HepG2 (cell line): ENCODE measurements around the gene EP300. TPM values are rescaled to one million over a fixed set of nuclear protein-coding genes. Genes with fewer than 3 reads are reported as not detected.

Experiments
- ATAC-seq: fragments of 200-7000 bp; cut with Tn5 transposase; 3 replicates; pipeline ENCODE4 v1.9.1; 2020; ENCODE audit warnings: mild to moderate bottlenecking, moderate library complexity
- BruUV-seq: library from RNA; stranded (reverse); fragments of 400-500 nt; replicated peaks from 2 replicates; lab custom pipeline; 2021; lab: Mats Ljungman, UMichigan
- CTCF ChIA-PET: fragments of 300-600 bp; formaldehyde crosslinking; extraction: SDS; loops from one replicate; lab custom pipeline; 2021; ENCODE audit warnings: low total read pairs, inconsistent platforms, low intra/inter-chr PET ratio; lab: Yijun Ruan, JAX
- POLR2A ChIA-PET: fragments of 350-600 bp; sonication (Branson Sonifier 250); formaldehyde crosslinking; loops from one replicate; lab custom pipeline; 2020; ENCODE audit warnings: antibody characterized with exemption, inconsistent platforms; lab: Yijun Ruan, JAX
- DNase-seq: peaks from one replicate; pipeline ENCODE4 v3.0.0-alpha.2; 2015; ENCODE audit warnings: low spot score
- FAIRE-seq: peaks from 3 replicates; lab custom pipeline; 2011; peaks lifted over from hg19 to GRCh38; lab: Jason Lieb, UNC
- H2AFZ ChIP-seq: one replicate; pipeline ENCODE4 v1.6.1; 2011; ENCODE audit warnings: low read length, inconsistent platforms
- H3K27ac ChIP-seq: fragments of 300-600 bp; 3 replicates; pipeline ENCODE4 v1.8.0; 2011; ENCODE audit warnings: mixed run types, mild to moderate bottlenecking, mixed read lengths, low read length, inconsistent platforms; ENCODE audit not compliant: insufficient read depth; ENCODE audit errors: extremely low read length
- H3K27me3 ChIP-seq, 2 experiments: fragments of 200-600 bp in 1 of 2; 2 replicates in 1 of 2; 3 replicates in 1 of 2; pipeline versions ENCODE4 v1.6.0 to v1.8.0; 2011; ENCODE audit warnings: low read length in 2 of 2, mild to moderate bottlenecking in 2 of 2, moderate library complexity in 2 of 2, inconsistent platforms in 1 of 2; ENCODE audit not compliant: insufficient read depth in 2 of 2, control insufficient read depth in 1 of 2
- H3K36me3 ChIP-seq, 2 experiments: fragments of 200-600 bp in 1 of 2; replicated peaks in 1 of 2; 2 replicates in 1 of 2; 3 replicates in 1 of 2; pipeline versions ENCODE4 v1.5.1 to v1.8.0; 2011; ENCODE audit warnings: low read length in 2 of 2, inconsistent platforms in 1 of 2; ENCODE audit not compliant: insufficient read depth in 2 of 2, control insufficient read depth in 1 of 2
- H3K4me1 ChIP-seq: 2 replicates; pipeline ENCODE4 v1.5.1; 2012; ENCODE audit warnings: low read length, inconsistent platforms; ENCODE audit not compliant: insufficient read depth
- H3K4me2 ChIP-seq: 2 replicates; pipeline ENCODE4 v1.6.0; 2011; ENCODE audit warnings: low read depth, low read length, inconsistent platforms
- H3K4me3 ChIP-seq, 3 experiments: fragments of 200-600 bp in 1 of 3; sonication (generic), shearing (Covaris generic) in 1 of 3; replicated peaks in 1 of 3; 2 replicates each; pipeline ENCODE4 v1.5.1; 2011 to 2016; ENCODE audit warnings: low read length in 3 of 3, inconsistent platforms in 2 of 3, low read depth in 2 of 3, mild to moderate bottlenecking in 2 of 3, control low read depth in 1 of 3, mixed read lengths in 1 of 3; ENCODE audit not compliant: insufficient read depth in 1 of 3
- H3K79me2 ChIP-seq: one replicate; pipeline ENCODE4 v1.6.1; 2011; ENCODE audit warnings: low read length, inconsistent platforms; ENCODE audit not compliant: insufficient read depth
- H3K9ac ChIP-seq: 2 replicates; pipeline ENCODE4 v1.6.0; 2011; ENCODE audit warnings: mild to moderate bottlenecking, low read depth, low read length, inconsistent platforms; ENCODE audit not compliant: insufficient read depth
- H3K9me3 ChIP-seq: 2 replicates; pipeline ENCODE4 v1.5.1; 2012; ENCODE audit warnings: mild to moderate bottlenecking, low read length
- H4K20me1 ChIP-seq: 2 replicates; pipeline ENCODE4 v1.6.0; 2011; ENCODE audit warnings: inconsistent platforms, mild to moderate bottlenecking, low read length, moderate library complexity; ENCODE audit not compliant: insufficient read depth
- BCLAF1 ChIP-seq: fragments of 450-650 bp; IDR thresholded peaks from 2 replicates; pipeline ENCODE4 v1.6.1; 2017; ENCODE audit warnings: mild to moderate bottlenecking
- HNRNPK ChIP-seq: fragments of 200-400 bp; formaldehyde crosslinking; IDR thresholded peaks from 2 replicates; pipeline ENCODE4 v1.6.1; 2018; ENCODE audit warnings: low read length, low read depth, moderate library complexity, mild to moderate bottlenecking; ENCODE audit not compliant: poor library complexity, severe bottlenecking
- MATR3 ChIP-seq: sonication (generic); formaldehyde crosslinking; IDR thresholded peaks from 2 replicates; pipeline ENCODE4 v1.4.0; 2020; ENCODE audit warnings: missing genetic modification reagents
- NFYC ChIP-seq: IDR thresholded peaks from 2 replicates; pipeline ENCODE4 v1.6.1; 2016; ENCODE audit warnings: missing genetic modification reagents, missing compliant biosample characterization
- SCMH1 ChIP-seq: sonication (generic); formaldehyde crosslinking; IDR thresholded peaks from 2 replicates; pipeline ENCODE4 v1.9.0; 2021; ENCODE audit warnings: missing genetic modification reagents, mild to moderate bottlenecking, borderline replicate concordance
- USF2 ChIP-seq, 2 experiments: sonication (generic) in 1 of 2; formaldehyde crosslinking in 1 of 2; IDR thresholded peaks; 2 replicates each; pipeline versions ENCODE4 v1.5.1 to v1.6.1; 2011 to 2020; ENCODE audit warnings: borderline replicate concordance in 1 of 2, low read depth in 1 of 2, low read length in 1 of 2, mild to moderate bottlenecking in 1 of 2, missing genetic modification reagents in 1 of 2, moderate library complexity in 1 of 2
- ZBTB14 ChIP-seq: sonication (generic); formaldehyde crosslinking; IDR thresholded peaks from 2 replicates; pipeline ENCODE4 v1.4.0; 2020; ENCODE audit warnings: missing genetic modification reagents
- ZNF225 ChIP-seq: sonication (generic); formaldehyde crosslinking; IDR thresholded peaks from 2 replicates; pipeline ENCODE4 v1.4.0; 2020; ENCODE audit warnings: mild to moderate bottlenecking, missing genetic modification reagents
- ZNF441 ChIP-seq: sonication (generic); formaldehyde crosslinking; IDR thresholded peaks from 2 replicates; pipeline ENCODE4 v1.7.0; 2021; ENCODE audit warnings: missing genetic modification reagents, borderline replicate concordance
- ZNF597 ChIP-seq: sonication (generic); formaldehyde crosslinking; IDR thresholded peaks from 2 replicates; pipeline ENCODE4 v1.5.0; 2020; ENCODE audit warnings: missing genetic modification reagents
- ZSCAN30 ChIP-seq: sonication (generic); formaldehyde crosslinking; IDR thresholded peaks from 2 replicates; pipeline ENCODE4 v1.5.0; 2020; ENCODE audit warnings: mild to moderate bottlenecking, missing genetic modification reagents
- WGBS: methylation state at CpG from one replicate; pipeline ENCODE4 v1.1.6; 2017; ENCODE audit warnings: low lambda C conversion rate; 5-methylcytosine and 5-hydroxymethylcytosine counted together
- in situ Hi-C: cut with HindIII; loops from 2 replicates; pipeline ENCODE4 v1.10.0; 2017; ENCODE audit warnings: low pct_unique_long_range_greater_than_20kb; ENCODE audit not compliant: extremely low pct_ligation_motif_present
- intact Hi-C: fragments of 100-400 bp; cut with micrococcal nuclease; formaldehyde crosslinking; loops from one replicate; pipeline ENCODE4 v1.10.0; 2022; ENCODE audit not compliant: unreplicated experiment
- polyA plus RNA-seq, 8 experiments: library from polyadenylated mRNA; depleted of rRNA in 3 of 8; stranded (reverse) in 7 of 8; unstranded in 1 of 8; fragments of >200 nt; fragmentation: Illumina TruSeq in 4 of 8; extraction: Trizol in 4 of 8; gene quantifications; 2 replicates each; pipeline versions ENCODE4 v1.2.1 to v1.2.3, GENCODE V29; 2011 to 2016; ENCODE audit warnings: low read depth in 4 of 8, missing spikeins in 1 of 8, mixed read lengths in 1 of 8; ENCODE audit not compliant: insufficient read depth in 1 of 8
- total RNA-seq, 5 experiments: library from RNA; depleted of rRNA; stranded (reverse); fragments of >200 nt; fragmentation: Illumina TruSeq; extraction: Trizol; gene quantifications; 2 replicates each; pipeline ENCODE4 v1.2.3, GENCODE V29; 2016; ENCODE audit warnings: low read depth in 1 of 5

EP300 gene
- total and polyA plus RNA-seq, 2 of the 13 experiments (the other 11 are each of a cell fraction or from before 2014, with no cell fraction given): 13.6 to 14.9 TPM

- no TSS peak for BruUV-seq
- ChIA-PET POLR2A (no interaction called here), CTCF (no interaction called here)
- Histone ChIP-seq H2AFZ (no peak overlapping the region), H3K9me3 (no peaks in the 10 kb centered on the region), H3K79me2 (no peaks in the 10 kb centered on the region)
- in situ Hi-C loops: no loop called here
- no peak for DNase-seq
- no peak for TF ChIP-seq MATR3 (CRISPR knock-in tag)
- no peak for TF ChIP-seq SCMH1
- TF ChIP-seq HNRNPK: no peak
- TF ChIP-seq ZBTB14 (CRISPR knock-in tag): no peak
- TF ChIP-seq ZSCAN30 (CRISPR knock-in tag): no peak
- TF ChIP-seq, all 625 proteins: peak for 0
- no peak overlapping the region for H3K4me2 ChIP-seq
- peaks cover 28 to 98% of the 10 kb centered on the region in 2 experiments for H3K36me3 ChIP-seq
- intact Hi-C loops: no loop called here
- no peak overlapping the region for H3K9ac ChIP-seq
- WGBS: 100% methylated on average over 7 of the region's 7 CpGs
- ATAC-seq (no peak), FAIRE-seq (no peak)
- H3K4me1 ChIP-seq: no peaks in the 10 kb centered on the region
- H3K4me3 ChIP-seq: no peak overlapping the region
- no peaks in the 10 kb centered on the region for H4K20me1 ChIP-seq
- no peak overlapping the region for H3K27ac ChIP-seq
- no peaks in the 10 kb centered on the region for H3K27me3 ChIP-seq
These were observed 60.5 kb downstream of the EP300 start for GRCh38 chr22:41152902-41153301.

GRCh38 chr22:41157083-41157482, 64.7 kb downstream of the EP300 start:
- FAIRE-seq (no peak), ATAC-seq (no peak), DNase-seq (no peak)
- ChIA-PET POLR2A (interaction anchor here (0.7 kb wide), 1 partner anchor 62 kb away, joined by 3 read pairs; no protein-coding TSS in a partner anchor), CTCF (no interaction called here)
- H3K4me3 ChIP-seq: no peak overlapping the region
- in situ Hi-C loops: no loop called here
- no peak overlapping the region for H3K27ac ChIP-seq
- H3K36me3 ChIP-seq: peaks cover 38 to 96% of the 10 kb centered on the region in 2 experiments
- no peaks in the 10 kb centered on the region for H3K4me1 ChIP-seq
- H2AFZ ChIP-seq: no peak overlapping the region
- intact Hi-C loops: no loop called here
- no peaks in the 10 kb centered on the region for H3K79me2 ChIP-seq
- 98% methylated on average over 4 of the region's 4 CpGs for WGBS
- no TSS peak for BruUV-seq
- H4K20me1 ChIP-seq: no peaks in the 10 kb centered on the region
- H3K9me3 ChIP-seq: no peaks in the 10 kb centered on the region
- H3K27me3 ChIP-seq: no peaks in the 10 kb centered on the region
- H3K9ac ChIP-seq: no peak overlapping the region
- H3K4me2 ChIP-seq: no peak overlapping the region
- TF ChIP-seq BCLAF1: no peak
- TF ChIP-seq ZNF441 (CRISPR knock-in tag): no peak
- no peak for TF ChIP-seq NFYC (CRISPR knock-in tag)
- TF ChIP-seq USF2 (IDR thresholded peaks at IDR 0.05; ENCODE audit: low read depth, low read length): no peak
- TF ChIP-seq USF2 (CRISPR knock-in tag; IDR thresholded peaks at IDR 0.05; ENCODE audit: borderline replicate concordance): no peak
- no peak for TF ChIP-seq ZNF225 (CRISPR knock-in tag)
- no peak for TF ChIP-seq ZNF597 (CRISPR knock-in tag)
